Measurements from ENCODE around the gene ARSI. TPM values are rescaled to one million over a fixed set of nuclear protein-coding genes. Genes with fewer than 3 reads are reported as not detected.
A peak's percentile ranks its signal among the peaks of the same experiment; 100 is the strongest.

Gene ARSI
- total RNA-seq, 1 experiment from 2014 or later = 0.22 TPM

GRCh38 chr5:150295741-150296486 is 6.8 kb downstream of the ARSI start:
- DNase-seq (ENCODE audit: extremely low read depth, low read depth) = no peak

- DNase-seq (ENCODE audit: extremely low read depth, low read depth) = no peak
Observed at GRCh38 chr5:150295172-150295634, 7.5 kb downstream of the ARSI start.

- DNase-seq (ENCODE audit: extremely low read depth, low read depth) = no peak
Observed at GRCh38 chr5:150294551-150295071, 8.1 kb downstream of the ARSI start.

- no peak for DNase-seq (ENCODE audit: extremely low read depth, low read depth)
Observed at GRCh38 chr5:150293091-150293941, 9.4 kb downstream of the ARSI start.

GRCh38 chr5:150291388-150292385 is 11.0 kb downstream of the ARSI start:
- no peak for DNase-seq (ENCODE audit: extremely low read depth, low read depth)

GRCh38 chr5:150289551-150290390 is 12.9 kb downstream of the ARSI start, which contains the start of gene CAMK2A:
Gene CAMK2A (minus strand): TSS chr5:150289773. CDS start chr5:150289625, 148 bp downstream.
- DNase-seq (ENCODE audit: extremely low read depth, low read depth) = no peak

- DNase-seq (ENCODE audit: extremely low read depth, low read depth) = no peak
Observed at GRCh38 chr5:150288791-150289190, 13.9 kb downstream of the ARSI start.

- DNase-seq (ENCODE audit: extremely low read depth, low read depth) = no peak
Observed at GRCh38 chr5:150288361-150288760, 14.3 kb downstream of the ARSI start.

GRCh38 chr5:150286820-150287219 is 15.9 kb downstream of the ARSI start:
- peak; percentile 16 for DNase-seq (ENCODE audit: extremely low read depth, low read depth)

GRCh38 chr5:150285114-150285513 is 17.6 kb downstream of the ARSI start:
- DNase-seq (ENCODE audit: extremely low read depth, low read depth) = no peak

GRCh38 chr5:150284311-150284710 is 18.4 kb downstream of the ARSI start:
- DNase-seq (ENCODE audit: extremely low read depth, low read depth) = no peak

- no peak for DNase-seq (ENCODE audit: extremely low read depth, low read depth)
Observed at GRCh38 chr5:150283904-150284303, 18.8 kb downstream of the ARSI start.

- no peak for DNase-seq (ENCODE audit: extremely low read depth, low read depth)
Observed at GRCh38 chr5:150281987-150282386, 20.7 kb downstream of the ARSI start.

GRCh38 chr5:150279330-150280020 is 23.2 kb downstream of the ARSI start:
- DNase-seq (ENCODE audit: extremely low read depth, low read depth) = no peak

GRCh38 chr5:150278916-150279315 is 23.8 kb downstream of the ARSI start:
- DNase-seq (ENCODE audit: extremely low read depth, low read depth) = no peak

- DNase-seq (ENCODE audit: extremely low read depth, low read depth) = no peak
Observed at GRCh38 chr5:150278046-150278730, 24.5 kb downstream of the ARSI start.

- DNase-seq (ENCODE audit: extremely low read depth, low read depth) = no peak
Observed at GRCh38 chr5:150277043-150277442, 25.7 kb downstream of the ARSI start.

GRCh38 chr5:150274811-150275210 is 27.9 kb downstream of the ARSI start:
- no peak for DNase-seq (ENCODE audit: extremely low read depth, low read depth)
